Ishikawa (cell line): Measurements from ENCODE around the gene FKBP9.

Experiments
- CREB1 ChIP-seq: IDR thresholded peaks from 2 replicates; pipeline ENCODE4 v1.6.1; 2012; ENCODE audit warnings: low read depth
- EGR1 ChIP-seq: IDR thresholded peaks from 2 replicates; pipeline ENCODE4 v1.6.1; 2012
- EP300 ChIP-seq: IDR thresholded peaks from 2 replicates; pipeline ENCODE4 v1.6.1; 2012; ENCODE audit warnings: borderline replicate concordance
- FOXM1 ChIP-seq: IDR thresholded peaks from 2 replicates; pipeline ENCODE4 v1.6.1; 2012; ENCODE audit warnings: low read depth, borderline replicate concordance
- RAD21 ChIP-seq: IDR thresholded peaks from 2 replicates; pipeline ENCODE4 v1.6.1; 2012; ENCODE audit warnings: low read depth
- TAF1 ChIP-seq: IDR thresholded peaks from 2 replicates; pipeline ENCODE4 v1.6.1; 2012; ENCODE audit warnings: low read depth, mild to moderate bottlenecking
- TCF12 ChIP-seq: IDR thresholded peaks from 2 replicates; pipeline ENCODE4 v1.6.1; 2012; ENCODE audit warnings: low read depth
- YY1 ChIP-seq: IDR thresholded peaks from 2 replicates; pipeline ENCODE4 v1.6.1; 2012; ENCODE audit warnings: low read depth
- TF ChIP-seq, protein P1 (sequence below): IDR thresholded peaks from 2 replicates; pipeline ENCODE4 v1.6.1; 2012; ENCODE audit warnings: low read depth, mild to moderate bottlenecking

DNA sequence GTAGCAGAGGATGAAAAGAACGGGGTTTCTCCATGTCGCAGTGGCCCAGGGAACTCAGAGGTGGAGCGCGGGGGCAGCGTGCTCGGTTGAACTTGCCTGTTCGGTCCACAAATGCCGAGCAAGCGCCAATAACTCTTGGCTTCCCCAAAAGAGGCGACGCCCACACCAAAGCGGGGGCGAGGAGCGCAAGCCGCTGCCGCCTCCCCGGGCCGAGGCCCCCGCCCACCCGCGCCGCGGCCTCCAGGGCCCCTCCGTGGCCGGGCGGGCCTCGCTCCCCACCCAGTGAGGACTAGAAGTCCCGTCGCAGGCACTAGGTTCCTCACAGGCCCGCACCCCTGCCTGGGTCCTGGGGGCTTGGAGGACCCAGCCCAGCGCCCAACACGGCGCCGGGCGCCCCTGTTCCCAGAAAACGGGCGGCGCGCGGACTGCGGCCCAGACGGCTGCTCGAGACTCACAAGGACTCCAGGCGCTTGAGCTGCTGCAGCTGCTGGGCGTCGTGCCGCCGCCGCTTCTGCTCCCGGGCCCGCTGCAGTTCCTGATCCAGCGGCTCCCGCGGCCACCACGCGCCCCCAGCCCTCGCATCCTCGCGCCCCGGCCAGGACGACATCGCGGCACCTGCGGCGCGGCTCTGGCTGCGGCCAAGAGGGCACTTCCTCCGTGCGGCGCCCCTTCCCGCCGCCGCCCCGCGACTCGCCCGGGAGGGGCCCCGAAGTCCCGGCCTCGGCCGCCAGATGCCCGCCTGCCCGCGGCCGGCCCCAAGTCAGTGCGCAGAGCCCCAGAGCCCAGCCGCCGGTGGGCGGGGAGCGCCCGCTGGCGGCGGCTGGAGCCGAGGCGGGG lies 14.6 kb upstream of the FKBP9 start:
- TF ChIP-seq TCF12 (0 out of 2 replicates have a peak, but pooled peaks have one; percentile 15), EGR1 (peak; percentile 68), TAF1 (peak; percentile 37; the same call in 1 of the 2 replicates), CREB1 (no peak), YY1 (no peak), FOXM1 (no peak), EP300 (no peak), RAD21 (peak; percentile 32; the same call in 1 of the 2 replicates)
- TF ChIP-seq, protein P1, sequence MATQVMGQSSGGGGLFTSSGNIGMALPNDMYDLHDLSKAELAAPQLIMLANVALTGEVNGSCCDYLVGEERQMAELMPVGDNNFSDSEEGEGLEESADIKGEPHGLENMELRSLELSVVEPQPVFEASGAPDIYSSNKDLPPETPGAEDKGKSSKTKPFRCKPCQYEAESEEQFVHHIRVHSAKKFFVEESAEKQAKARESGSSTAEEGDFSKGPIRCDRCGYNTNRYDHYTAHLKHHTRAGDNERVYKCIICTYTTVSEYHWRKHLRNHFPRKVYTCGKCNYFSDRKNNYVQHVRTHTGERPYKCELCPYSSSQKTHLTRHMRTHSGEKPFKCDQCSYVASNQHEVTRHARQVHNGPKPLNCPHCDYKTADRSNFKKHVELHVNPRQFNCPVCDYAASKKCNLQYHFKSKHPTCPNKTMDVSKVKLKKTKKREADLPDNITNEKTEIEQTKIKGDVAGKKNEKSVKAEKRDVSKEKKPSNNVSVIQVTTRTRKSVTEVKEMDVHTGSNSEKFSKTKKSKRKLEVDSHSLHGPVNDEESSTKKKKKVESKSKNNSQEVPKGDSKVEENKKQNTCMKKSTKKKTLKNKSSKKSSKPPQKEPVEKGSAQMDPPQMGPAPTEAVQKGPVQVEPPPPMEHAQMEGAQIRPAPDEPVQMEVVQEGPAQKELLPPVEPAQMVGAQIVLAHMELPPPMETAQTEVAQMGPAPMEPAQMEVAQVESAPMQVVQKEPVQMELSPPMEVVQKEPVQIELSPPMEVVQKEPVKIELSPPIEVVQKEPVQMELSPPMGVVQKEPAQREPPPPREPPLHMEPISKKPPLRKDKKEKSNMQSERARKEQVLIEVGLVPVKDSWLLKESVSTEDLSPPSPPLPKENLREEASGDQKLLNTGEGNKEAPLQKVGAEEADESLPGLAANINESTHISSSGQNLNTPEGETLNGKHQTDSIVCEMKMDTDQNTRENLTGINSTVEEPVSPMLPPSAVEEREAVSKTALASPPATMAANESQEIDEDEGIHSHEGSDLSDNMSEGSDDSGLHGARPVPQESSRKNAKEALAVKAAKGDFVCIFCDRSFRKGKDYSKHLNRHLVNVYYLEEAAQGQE = no peak
